Left renal cortex interstitium (tissue), 4 donors: ENCODE data around the gene KLF7. TPM values are rescaled to one million over a fixed set of nuclear protein-coding genes. Genes with fewer than 3 reads are reported as not detected.

Experiments
- DNase-seq, 4 donors: peaks; one replicate each; pipeline ENCODE4 v3.0.0-alpha.2; 2013; ENCODE audit warnings: low read depth in 4 of 4, low spot score in 2 of 4, missing footprints in 1 of 4
- polyA plus RNA-seq, 4 donors: library from polyadenylated mRNA; unstranded; fragments of 120-200 nt; gene quantifications; one replicate each; pipeline ENCODE4 v1.2.1, GENCODE V29; 2013; ENCODE audit not compliant: insufficient read length in 4 of 4

Gene KLF7
- polyA plus RNA-seq, 4 donors = 20.1 to 26.6 (median 21.8) TPM

DNA sequence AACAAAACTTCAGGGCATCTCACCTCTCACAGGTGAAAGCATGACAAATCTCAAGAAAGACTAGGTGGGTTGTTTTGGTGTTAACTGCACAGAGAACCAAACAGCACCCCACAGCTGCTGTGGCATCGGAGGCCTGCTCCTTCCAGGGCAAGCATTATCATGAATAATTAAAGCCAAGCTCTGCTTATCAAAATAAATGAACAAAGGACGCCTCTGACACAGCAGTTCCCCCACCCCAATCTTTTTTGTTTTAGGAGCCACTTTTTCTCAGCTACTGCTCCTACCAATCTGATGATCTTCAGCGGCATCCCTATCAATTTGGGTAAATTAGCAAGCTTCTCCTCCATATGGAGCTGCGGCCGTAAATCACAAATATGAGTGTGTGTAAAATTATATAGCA lies 58.6 kb downstream of the KLF7 start:
- DNase-seq = no peak

DNA sequence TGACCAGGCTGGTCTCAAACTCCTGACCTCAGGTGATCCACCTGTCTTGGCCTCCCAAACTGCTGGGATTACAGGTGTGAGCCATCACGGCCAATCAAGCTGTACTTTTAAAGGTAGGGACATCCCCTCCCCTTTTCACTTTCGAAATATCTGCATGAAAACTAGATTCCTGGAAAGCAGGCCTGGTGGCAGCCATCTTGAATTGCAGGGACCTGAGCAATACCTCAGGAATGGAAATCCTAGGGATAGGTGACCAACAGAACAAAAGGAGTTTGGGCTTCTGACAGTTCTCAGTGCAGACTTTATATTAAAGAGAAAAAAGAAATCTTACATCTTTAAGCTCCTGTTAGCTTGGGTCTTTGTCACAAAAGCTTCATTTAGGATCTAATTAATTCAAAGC lies 62.6 kb downstream of the KLF7 start:
- DNase-seq = no peak

DNA sequence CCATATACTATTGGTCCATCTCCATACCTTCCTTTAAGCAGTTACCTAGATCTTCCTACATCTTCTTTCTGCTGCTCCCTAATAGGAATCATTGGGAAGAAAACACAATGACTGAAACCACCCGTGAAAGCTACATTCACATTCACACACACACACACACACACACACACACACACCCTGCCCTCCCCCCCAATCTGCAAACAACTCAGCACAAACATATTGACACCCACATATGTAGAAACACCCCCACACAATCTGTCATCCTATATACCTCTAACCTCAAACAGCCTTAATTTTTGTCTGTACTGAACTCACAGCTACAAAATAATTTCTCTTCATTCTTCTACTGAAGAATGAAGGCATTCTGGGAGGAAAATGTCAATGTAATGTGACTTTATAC lies 63.8 kb downstream of the KLF7 start:
- DNase-seq = no peak

DNA sequence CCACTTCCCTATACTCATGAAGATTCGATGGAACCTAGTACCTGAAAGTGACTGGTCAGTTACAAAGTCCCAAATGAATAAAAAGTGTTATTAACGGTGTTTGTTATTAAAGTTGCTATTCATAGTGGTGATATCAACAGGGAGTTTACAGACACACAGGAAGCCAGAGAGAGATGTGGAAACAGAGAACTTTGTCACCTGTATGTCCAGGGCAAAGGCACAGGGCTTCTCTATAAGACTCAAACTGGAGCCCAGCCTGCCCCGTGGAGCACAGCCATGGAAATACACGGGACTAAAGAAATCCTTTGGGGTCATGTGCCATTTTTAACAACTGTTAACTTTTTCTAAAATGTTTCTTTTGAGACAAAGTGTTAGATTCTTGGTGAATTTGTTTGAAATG lies 68.5 kb downstream of the KLF7 start:
- DNase-seq = no peak

DNA sequence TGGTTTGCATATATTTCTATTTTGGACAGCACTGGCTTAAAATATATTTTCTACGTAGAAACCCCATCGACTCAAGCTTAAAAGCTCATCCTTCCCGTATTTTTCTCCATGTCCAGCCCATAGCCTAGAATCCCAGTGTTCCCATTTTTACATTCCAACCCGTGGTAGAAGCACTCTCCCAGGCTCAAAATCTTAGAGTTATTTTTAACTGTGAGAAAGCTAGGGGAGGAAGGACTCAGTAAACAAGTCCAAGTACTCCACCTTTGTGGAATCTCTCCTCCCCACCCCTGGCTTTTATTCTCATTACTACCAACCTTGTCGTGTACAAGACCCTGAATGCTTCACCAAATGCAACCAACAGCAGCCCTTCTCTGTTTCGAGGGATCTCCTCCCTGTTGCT lies 69.8 kb downstream of the KLF7 start:
- no peak for DNase-seq

DNA sequence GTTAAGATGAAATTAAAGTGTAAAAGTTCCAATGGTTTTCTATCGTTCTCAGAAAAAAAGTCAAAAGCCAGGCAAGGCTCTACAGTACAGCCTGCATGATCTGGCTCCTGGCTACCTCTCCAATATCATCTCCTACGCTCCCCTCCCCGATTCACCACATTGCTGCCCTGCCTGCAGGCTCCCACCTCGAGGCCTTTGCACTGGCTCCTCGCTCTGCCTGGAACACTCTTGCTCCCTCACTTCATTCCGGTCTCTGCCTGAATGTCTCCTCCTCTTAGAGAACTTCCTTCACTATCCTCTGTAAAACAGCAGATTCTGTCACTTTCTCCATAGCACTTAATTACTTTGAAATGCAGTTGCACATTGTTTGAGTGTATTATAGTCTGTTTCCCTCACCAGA lies 72.5 kb downstream of the KLF7 start:
- no peak for DNase-seq

DNA sequence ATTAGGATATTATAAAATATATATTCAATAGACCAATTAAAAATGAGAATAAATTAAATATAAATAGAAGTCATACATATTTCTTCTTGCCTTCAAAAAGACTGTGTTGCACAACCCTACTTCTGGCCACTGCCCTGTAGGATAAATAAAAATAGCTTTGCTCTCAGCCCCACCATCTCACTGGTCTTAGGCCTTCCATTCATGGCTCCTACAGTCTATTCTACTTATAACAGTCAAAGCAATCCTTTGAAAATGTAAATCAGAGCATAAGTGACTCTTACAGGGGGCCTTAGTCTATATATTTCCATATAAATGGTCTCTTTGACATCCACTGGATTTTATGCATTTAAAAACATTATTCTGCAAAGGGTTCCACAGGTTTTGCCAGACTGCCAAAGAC lies 72.9 kb downstream of the KLF7 start:
- no peak for DNase-seq

DNA sequence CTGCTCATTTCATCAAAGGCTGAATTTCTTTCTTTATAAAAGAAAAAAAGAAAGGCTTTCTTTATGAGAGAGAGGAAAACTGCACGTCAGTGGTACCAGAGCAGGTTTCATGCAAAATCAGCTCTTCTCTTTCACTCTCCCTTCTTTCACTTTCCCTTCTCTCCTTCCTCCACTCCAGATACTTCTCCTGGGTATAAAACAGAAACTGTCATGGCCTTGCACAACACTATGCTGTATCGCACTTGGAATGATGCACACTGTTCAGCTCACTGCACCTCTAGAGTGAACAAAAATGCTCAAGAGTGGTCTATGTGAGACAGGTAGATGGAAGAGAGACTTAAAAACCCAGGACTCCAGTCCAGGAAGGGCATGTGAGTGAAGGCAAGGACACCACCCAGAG lies 73.8 kb downstream of the KLF7 start:
- DNase-seq = no peak

DNA sequence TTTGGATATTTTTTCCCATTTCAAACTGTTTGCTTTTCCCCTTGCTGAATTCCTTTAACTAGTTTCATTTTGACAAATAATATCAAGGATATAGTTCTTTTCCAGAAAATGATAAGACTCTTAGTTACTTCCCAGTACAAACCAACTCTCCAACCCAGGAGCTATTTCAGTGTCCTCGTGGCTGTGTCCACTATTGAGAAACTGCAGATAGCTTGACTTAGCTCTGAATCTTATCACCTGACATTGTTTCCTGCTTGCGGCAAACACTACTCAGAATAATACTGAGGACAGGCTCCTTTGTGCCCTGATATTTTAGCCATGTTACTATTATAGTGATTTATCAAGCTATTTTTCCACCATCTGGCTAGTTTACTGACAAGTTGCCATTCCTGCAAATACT lies 74.6 kb downstream of the KLF7 start:
- no peak for DNase-seq

DNA sequence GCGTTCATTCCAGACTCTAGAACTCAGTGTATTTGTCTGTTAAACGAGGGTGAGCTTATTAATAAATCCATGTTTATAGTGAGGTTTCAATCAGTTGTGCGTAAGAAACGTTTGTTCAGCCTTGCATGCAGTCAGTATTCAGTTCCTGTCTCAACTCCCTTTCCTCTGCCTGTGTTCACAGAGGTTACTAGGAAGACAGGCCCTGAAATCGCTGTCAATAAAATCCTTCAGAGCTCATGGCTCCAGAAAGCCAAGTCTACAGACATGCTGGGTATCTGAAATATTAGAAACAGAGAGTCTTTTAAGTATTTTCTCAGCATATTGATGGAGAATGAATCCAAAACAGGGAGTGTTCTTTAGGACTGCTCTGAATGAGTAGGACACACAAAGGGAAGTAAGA lies 75.4 kb downstream of the KLF7 start:
- DNase-seq = no peak

DNA sequence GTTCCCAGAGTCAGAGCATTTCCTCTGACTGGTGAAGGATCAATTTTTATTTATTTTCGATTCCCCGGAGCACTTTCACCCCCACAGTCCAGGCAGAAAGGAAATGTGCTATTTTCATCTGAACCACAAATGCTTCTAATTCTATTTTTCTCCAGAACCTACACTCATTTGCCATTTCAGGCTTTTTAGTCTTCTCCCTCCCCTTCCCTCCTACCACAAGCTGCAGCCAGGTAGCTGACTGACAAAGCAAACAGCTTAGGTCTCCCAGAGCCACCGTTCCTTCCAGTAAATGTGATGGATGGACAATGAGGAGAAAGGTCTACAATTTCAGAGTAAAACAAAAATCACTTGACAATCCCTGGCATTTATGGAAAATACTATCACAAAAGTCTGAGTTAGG lies 76.9 kb downstream of the KLF7 start:
- DNase-seq = no peak

DNA sequence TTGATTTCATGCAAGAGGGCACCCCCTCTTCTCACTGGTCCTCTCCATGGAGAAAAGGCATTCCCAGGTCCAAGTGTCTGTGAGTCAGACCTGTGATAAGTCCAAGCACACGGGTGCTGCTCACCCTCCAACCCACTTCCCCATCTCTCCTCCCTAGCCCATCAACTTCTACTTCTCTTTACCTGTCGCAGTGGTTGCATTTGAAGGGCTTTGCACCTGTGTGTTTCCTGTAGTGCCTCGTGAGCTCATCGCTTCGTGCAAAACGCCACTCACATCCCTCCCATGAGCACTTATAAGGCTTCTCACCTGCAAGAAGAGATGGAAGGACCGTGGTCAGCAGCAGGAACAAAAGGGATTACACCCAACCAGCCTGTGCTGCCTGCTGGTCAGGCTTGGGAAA lies 77.5 kb downstream of the KLF7 start:
- no peak for DNase-seq

DNA sequence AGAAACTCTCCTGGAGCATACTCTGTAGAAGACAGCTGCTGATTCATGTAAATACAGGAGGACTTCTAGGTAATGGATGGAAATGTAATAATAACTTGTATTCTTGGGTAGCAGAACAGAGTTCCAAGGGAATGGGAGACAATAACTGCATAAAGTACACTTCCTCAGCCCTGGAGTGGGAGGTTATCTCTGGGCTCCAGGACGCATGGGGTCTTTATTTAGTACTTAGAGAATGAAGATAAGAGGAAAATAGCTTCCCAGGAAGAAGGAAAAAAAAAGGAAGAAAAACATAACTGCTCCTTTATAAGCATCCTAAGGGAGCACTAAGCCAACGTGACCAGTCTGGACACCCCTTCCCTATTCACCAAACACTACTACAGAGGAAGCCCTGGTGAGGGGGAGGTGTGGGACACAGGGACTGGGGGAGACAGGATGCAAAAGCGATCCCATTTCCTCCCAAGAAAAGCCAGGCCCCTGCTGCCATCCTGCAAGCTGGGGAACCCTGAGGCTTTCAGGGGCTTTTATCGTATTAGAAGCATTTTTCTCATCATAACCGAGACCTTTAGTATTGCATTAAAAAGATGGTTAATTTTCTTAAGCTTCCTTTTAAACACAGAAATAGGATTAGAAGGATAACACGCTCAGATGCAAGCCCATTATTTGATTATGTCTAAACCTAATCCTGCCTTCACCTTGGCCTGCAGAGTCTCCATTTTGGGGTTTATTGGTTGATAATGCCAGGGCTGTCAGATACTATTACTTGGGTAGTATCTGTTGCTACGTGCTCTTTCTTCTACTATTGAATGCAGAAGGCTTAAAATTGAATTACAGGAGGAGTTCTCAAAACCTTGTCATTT lies 78.5 kb downstream of the KLF7 start:
- no peak for DNase-seq

DNA sequence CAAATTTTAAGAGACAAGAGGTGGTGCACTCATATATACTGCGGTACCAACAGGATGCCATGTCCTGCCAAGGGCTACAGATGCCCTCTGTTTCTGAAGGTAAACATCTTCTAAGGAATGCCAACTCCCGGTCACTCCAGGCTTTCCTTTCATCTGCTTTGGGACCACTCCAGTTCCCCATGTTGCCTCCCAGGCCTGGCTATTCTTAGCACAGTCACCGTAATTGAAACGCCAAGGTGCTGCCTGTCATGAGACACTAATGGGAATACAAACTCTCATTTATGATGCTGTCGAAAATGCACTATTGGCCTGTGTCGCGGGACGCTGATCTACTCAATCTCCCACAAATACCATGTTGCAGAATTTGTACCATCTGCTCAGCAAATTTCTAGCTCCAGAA lies 79.6 kb downstream of the KLF7 start:
- DNase-seq = no peak

DNA sequence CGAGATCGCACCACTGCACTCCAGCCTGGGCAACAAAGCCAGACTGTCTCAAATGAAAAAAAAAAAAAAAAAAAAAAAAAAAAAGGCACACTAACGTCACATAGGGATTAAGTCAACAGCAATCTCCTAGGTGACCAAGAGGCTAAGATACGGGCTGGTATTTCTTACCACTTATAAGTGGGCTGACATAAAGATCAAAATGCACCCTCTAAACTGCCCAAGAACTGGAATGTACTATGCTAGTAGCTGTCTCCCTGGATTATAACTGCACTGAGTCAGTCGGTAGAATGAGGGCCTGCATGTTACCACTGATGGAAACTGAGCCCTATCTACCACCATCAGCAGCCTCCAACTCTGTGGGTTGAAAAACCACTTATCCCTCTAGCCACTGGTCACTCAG lies 80.6 kb downstream of the KLF7 start:
- no peak for DNase-seq

DNA sequence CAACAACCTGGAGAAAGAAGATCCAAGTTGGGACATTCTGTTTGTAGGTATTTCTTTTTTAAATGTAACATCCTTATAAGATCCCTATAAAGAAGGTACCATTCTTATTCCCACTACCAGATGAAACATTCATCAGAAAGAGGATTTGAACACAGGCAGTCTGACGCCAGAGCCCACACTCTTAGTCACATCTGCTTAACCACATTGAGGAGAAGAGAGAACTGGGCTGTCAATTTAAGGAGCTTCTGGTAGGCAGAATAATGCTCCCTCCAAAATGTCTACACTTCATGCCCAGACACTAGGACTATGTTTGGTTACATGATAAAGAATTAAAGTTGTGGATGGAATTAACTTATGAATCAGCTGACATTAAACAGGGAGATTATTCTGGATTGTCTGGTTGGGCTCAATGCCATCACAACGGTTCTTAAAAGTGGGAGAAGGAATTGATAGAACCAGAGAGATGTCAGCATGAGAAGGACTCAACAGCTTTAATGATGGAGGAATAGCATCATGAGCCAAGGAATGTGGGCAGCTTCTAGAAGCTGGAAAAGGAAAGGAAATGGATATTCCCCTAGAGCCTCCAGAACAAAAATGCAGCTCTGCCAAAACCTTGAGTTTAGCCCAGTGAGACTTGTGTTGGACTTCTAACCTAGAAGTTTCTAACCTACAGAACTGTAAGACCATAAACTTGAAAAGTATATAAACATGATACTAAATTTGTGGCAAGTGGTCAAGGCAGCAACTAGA lies 82.2 kb downstream of the KLF7 start:
- no peak for DNase-seq

DNA sequence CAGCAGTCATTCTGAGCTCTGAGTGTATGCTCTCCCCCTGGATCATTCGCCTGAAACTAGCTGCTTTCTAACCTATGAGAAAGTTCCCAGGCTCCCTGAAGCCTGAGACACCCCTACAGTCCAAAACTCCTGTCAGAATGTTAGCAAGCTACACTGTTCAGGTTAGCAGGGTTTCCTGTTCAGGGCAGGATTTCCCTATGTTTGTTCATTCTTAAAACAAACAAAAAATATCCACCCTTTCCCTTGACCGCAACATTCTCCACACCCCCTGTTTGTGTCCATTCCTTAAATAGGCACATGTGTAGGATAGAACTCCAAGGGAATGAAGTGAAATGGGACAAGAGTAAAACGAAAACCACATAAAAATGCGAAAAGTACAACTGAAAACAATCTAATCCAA lies 83.1 kb downstream of the KLF7 start:
- DNase-seq = no peak

DNA sequence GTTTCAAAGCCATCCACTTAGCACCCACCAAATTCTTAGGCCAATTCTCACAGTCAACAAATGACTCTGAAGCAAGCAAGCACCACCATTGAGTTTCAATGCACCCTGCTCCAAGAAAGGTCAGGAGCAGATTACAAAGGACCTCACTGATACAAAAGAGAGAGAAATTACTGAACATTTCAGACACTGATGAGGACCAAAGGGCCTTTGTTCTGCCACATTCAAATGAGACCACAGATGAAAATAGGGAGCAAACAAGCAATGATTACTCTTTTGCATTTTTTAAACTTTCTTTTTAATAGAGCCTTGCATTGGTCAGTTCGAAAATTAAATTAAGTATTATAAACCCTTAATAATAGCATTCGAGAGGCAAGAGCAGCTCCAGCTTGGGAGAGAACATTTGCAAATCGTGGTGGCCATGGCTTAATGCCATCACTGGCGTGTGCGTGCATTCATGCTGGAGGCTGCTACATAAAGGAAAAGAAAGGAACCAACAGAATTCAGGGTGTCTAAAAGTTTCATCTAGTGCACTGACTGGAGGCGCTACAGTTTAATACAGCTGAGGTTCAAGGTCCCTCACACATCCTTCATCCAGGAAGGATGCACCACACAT lies 87.5 kb downstream of the KLF7 start:
- no peak for DNase-seq

DNA sequence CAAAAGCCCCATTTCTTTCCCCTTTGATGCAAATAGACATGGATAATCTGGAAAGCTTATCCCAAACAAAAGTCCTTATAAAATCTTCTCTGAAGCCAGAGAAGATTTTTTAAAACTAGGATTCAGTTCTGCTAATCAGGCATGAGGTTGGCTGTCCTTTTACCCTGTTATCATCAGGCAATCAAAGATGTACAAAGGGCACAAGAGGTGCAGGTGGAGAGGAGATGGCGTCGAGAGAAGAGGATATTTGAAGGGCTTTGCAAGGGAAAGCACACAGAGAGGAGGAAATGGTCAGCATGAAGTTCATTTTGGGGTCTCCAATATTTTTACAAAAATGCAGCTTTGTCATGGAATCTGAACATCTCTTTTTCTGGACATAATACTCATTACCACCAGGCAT lies 88.5 kb downstream of the KLF7 start:
- no peak for DNase-seq

DNA sequence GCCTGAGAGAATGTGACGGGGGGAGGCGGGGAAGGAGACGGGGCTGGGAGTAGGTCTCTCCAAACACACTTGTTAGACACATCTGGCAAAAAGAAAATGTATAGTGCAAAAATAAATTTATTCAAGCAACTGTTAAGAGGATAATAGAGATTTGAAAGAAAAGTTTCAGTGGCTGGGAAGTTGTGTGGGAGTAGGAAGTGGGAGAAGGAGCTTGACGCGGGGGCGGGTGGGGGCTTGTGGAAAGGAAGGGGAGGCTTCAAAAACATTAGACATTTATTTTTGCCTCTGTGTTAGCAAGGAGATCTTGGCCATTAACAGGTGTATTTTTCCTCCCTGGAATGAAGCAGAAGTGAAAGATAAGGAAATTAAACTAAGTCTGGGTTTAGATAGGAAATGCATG lies 90.3 kb downstream of the KLF7 start:
- DNase-seq = no peak

DNA sequence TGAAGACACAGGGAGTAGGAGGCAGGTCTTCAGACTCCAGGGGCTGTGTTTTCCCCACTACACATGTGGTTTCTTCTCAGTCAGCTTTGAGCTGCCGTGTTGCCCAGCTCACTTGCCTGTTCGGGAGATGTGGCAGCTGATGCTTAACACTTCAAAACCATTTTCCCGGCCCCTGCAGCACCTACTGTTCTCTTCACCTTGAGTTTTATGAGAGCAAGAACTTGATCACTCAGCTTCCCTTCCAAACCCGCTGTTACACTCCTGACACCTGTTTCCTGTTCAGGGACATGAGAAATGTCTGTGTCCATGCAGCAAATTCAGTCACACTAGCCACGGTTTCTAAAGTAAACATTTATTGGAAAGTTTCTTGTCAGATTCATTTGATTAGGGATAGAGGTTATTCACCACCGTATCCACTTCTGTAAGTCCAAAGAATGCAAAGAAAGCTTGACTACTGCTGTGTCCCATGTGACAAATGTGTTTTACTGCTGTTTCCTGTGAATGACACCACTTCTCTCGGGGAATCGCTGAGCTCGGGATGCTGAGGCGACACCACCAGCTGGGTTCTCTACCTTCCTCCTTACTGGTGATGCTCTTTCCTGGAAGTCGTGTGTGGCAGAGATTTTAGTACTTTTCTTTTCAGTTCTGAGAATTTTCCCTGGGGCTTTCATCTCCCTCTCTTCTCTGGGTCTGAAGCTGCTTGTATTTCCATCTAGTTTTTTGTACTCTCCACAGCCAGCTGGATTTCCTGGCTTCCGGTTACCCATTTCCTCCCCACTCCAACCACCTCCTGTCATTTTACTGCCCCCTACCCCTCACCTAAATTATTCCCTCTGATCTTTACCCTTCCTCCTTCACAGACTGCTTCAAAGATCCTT lies 91.7 kb downstream of the KLF7 start:
- DNase-seq = peak; percentile 11 to 31 (median 24)
